ENCODE measurements around the gene HOXA3. TPM values are rescaled to one million over a fixed set of nuclear protein-coding genes. Genes with fewer than 3 reads are reported as not detected.

The HOXA3 gene
- total and polyA plus RNA-seq, 2 donors (not counting 1 experiment from before 2014, with no cell fraction given), result 0.68 to 1.5 TPM

DNA sequence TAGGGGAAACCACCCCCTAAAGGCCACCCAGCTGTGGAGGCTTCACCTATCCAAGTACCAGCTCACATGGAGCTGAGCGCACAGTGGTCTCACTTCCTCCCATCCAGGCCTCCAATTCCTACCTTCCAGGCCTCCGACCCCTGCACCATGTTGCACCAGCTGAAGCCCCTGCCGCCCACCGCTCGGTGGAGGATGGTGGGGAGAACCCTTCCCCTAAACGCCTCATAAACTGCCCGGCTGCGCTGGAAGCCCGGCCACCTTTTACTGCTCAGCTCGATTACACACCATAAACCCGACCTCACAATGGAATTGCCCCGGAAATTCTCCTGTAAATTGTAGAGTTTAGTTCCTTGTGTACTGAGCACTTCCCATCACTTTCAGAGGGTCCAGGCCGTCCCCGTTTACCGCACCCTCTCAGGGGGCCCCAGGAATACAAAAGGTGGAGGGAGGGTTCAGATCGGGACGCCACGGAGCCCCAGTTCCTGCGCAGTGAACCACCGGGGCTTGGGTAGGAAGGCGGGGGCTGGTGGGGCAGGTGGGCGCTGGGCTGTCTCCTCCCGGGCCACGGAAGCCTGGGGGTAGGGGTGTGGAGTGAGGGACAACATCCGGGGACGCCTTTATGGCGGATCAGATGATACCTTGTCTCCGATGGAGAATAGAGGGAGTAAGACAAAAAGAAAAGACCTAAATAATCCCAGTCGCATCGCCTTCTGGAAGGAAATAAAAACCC lies 5.5 kb upstream of the HOXA3 start:
- no peaks in the 10 kb centered on the region for H3K27me3 ChIP-seq (ENCODE audit: control insufficient read depth, insufficient read depth, low read length)
- no peak overlapping the region for H3K4me2 ChIP-seq (ENCODE audit: extremely low read depth, insufficient read depth, low read length)
- no peak overlapping the region for H3K27ac ChIP-seq (ENCODE audit: insufficient read depth, low read length)
- H3K36me3 ChIP-seq (ENCODE audit: control insufficient read depth, insufficient read depth, low read length), result no peaks in the 10 kb centered on the region
- H4K20me1 ChIP-seq (ENCODE audit: control insufficient read depth, extremely low read depth, insufficient read depth, low read length), result no peaks in the 10 kb centered on the region
- H3K9me3 ChIP-seq (ENCODE audit: control insufficient read depth, insufficient read depth, low read depth, low read length), result no peaks in the 10 kb centered on the region
- peaks cover 4% of the 10 kb centered on the region for H3K4me1 ChIP-seq (ENCODE audit: control insufficient read depth, extremely low read depth, insufficient read depth, low read length)
- no peak overlapping the region for H2AFZ ChIP-seq (ENCODE audit: low read length)
- no peak for DNase-seq (ENCODE audit: low read depth in 2 of 2)
- H3K79me2 ChIP-seq (ENCODE audit: control insufficient read depth, insufficient read depth, low read length), result no peaks in the 10 kb centered on the region
- TF ChIP-seq, protein P1, sequence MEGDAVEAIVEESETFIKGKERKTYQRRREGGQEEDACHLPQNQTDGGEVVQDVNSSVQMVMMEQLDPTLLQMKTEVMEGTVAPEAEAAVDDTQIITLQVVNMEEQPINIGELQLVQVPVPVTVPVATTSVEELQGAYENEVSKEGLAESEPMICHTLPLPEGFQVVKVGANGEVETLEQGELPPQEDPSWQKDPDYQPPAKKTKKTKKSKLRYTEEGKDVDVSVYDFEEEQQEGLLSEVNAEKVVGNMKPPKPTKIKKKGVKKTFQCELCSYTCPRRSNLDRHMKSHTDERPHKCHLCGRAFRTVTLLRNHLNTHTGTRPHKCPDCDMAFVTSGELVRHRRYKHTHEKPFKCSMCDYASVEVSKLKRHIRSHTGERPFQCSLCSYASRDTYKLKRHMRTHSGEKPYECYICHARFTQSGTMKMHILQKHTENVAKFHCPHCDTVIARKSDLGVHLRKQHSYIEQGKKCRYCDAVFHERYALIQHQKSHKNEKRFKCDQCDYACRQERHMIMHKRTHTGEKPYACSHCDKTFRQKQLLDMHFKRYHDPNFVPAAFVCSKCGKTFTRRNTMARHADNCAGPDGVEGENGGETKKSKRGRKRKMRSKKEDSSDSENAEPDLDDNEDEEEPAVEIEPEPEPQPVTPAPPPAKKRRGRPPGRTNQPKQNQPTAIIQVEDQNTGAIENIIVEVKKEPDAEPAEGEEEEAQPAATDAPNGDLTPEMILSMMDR (conservative IDR thresholded peaks at IDR 0.05 in 1 of 2, IDR thresholded peaks at IDR 0.05 in 1 of 2; ENCODE audit: low read depth in 1 of 2, low read length in 2 of 2), result no peak
- no peak for TF ChIP-seq EZH2 (IDR thresholded peaks at IDR 0.05; ENCODE audit: low read length, missing control alignments)
- no peak overlapping the region for H3K9ac ChIP-seq (ENCODE audit: insufficient read depth, low read length)
- no peak overlapping the region for H3K4me3 ChIP-seq (replicated peaks in 1 of 4; ENCODE audit: control extremely low read depth in 1 of 4, insufficient read depth in 1 of 4, low read depth in 3 of 4, low read length in 4 of 4)

DNA sequence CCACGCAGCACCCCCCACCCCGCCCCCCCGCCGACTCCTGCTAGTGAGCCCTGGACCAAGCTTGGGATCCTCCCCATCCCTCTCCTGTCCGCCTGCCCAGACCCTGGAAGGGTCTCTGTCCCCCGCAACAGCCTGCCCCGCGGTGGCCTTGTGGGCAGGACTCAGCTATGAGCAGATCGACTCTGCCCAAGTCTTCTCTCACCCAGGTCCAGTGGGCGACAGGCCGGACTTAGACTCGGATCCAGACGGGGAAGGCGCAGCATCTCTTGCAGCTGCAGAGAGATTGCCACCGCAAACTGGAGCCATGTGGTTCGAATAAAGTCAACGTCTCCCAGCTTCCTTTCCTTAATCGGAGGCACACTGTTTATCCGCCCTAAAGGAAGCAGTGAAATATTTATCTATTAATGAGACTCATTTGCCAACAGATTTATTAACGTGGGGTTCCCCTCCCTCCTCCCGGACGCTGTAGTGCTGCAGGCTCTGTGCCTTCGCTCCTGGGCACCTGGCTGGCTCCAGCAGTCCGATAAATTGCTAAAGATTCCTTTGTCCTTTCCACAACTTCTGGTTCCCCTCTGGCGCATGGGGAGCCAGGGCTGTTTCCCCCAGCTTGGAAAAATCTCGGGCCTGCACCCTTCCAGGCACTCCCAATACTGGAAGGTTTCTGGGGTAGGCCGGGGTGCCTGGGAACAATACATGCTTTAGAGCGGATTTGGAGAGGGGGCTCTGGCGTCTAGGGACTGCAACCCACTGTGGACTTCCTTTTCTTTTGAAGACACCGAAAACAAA lies 4.7 kb upstream of the HOXA3 start:
- H3K4me2 ChIP-seq (ENCODE audit: extremely low read depth, insufficient read depth, low read length), result peak overlapping the region; percentile 85
- H3K9ac ChIP-seq (ENCODE audit: insufficient read depth, low read length), result no peak overlapping the region
- H3K4me1 ChIP-seq (ENCODE audit: control insufficient read depth, extremely low read depth, insufficient read depth, low read length), result peaks cover 4% of the 10 kb centered on the region
- no peaks in the 10 kb centered on the region for H3K36me3 ChIP-seq (ENCODE audit: control insufficient read depth, insufficient read depth, low read length)
- peaks cover 1% of the 10 kb centered on the region for H3K79me2 ChIP-seq (ENCODE audit: control insufficient read depth, insufficient read depth, low read length)
- no peaks in the 10 kb centered on the region for H3K27me3 ChIP-seq (ENCODE audit: control insufficient read depth, insufficient read depth, low read length)
- H2AFZ ChIP-seq (ENCODE audit: low read length), result peak overlapping the region; percentile 60
- H3K9me3 ChIP-seq (ENCODE audit: control insufficient read depth, insufficient read depth, low read depth, low read length), result no peaks in the 10 kb centered on the region
- no peak for DNase-seq (ENCODE audit: low read depth in 2 of 2)
- TF ChIP-seq EZH2 (IDR thresholded peaks at IDR 0.05; ENCODE audit: low read length, missing control alignments), result no peak
- TF ChIP-seq, protein P1 (conservative IDR thresholded peaks at IDR 0.05 in 1 of 2, IDR thresholded peaks at IDR 0.05 in 1 of 2; ENCODE audit: low read depth in 1 of 2, low read length in 2 of 2), result no peak
- peak overlapping the region in 1 of 4 experiments; percentile 73 for H3K4me3 ChIP-seq (replicated peaks in 1 of 4; ENCODE audit: control extremely low read depth in 1 of 4, insufficient read depth in 1 of 4, low read depth in 3 of 4, low read length in 4 of 4)
- H4K20me1 ChIP-seq (ENCODE audit: control insufficient read depth, extremely low read depth, insufficient read depth, low read length), result no peaks in the 10 kb centered on the region
- H3K27ac ChIP-seq (ENCODE audit: insufficient read depth, low read length), result no peak overlapping the region

DNA sequence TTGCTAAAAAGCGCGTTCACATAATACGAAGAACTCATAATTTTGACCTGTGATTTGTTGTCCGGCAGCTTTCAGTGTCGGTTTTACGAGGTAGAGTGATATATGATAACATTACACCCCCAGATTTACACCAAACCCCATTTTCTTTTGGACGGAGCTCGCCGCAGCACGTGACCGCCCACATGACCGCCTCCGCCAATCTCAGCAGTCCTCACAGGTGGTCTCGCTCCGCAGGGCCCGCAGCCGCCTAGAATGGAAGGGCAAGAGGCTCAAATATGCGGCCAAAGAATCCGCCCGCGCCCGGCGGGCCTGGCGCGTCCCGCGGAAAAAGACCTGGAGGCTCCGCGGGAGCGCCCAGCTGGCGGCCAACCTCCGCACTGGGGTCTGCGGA lies 4.1 kb upstream of the HOXA3 start, which contains the start of gene HOXA7:
TSS of gene HOXA7 (minus strand) at position 168 of the 391 bp plus-strand sequence. CDS start at position 38, 130 bp downstream.
- Histone ChIP-seq H2AFZ (ENCODE audit: low read length) (peak within 1 kb of the TSS; percentile 90), H3K9ac (ENCODE audit: insufficient read depth, low read length) (peak within 1 kb of the TSS; percentile 67), H3K36me3 (ENCODE audit: control insufficient read depth, insufficient read depth, low read length) (no peaks in the 10 kb centered on the region), H3K4me2 (ENCODE audit: extremely low read depth, insufficient read depth, low read length) (peak within 1 kb of the TSS; percentile 85), H4K20me1 (ENCODE audit: control insufficient read depth, extremely low read depth, insufficient read depth, low read length) (no peaks in the 10 kb centered on the region), H3K27ac (ENCODE audit: insufficient read depth, low read length) (peak within 1 kb of the TSS; percentile 63), H3K4me3 (replicated peaks in 1 of 4; ENCODE audit: control extremely low read depth in 1 of 4, insufficient read depth in 1 of 4, low read depth in 3 of 4, low read length in 4 of 4) (peak within 1 kb of the TSS; percentile 64 to 86 (median 73)), H3K4me1 (ENCODE audit: control insufficient read depth, extremely low read depth, insufficient read depth, low read length) (peaks cover 4% of the 10 kb centered on the region), H3K9me3 (ENCODE audit: control insufficient read depth, insufficient read depth, low read depth, low read length) (no peaks in the 10 kb centered on the region), H3K79me2 (ENCODE audit: control insufficient read depth, insufficient read depth, low read length) (peaks cover 5% of the 10 kb centered on the region), H3K27me3 (ENCODE audit: control insufficient read depth, insufficient read depth, low read length) (no peaks in the 10 kb centered on the region)
- DNase-seq (ENCODE audit: low read depth in 2 of 2), result peak in 1 of 2 donors; percentile 73
- no peak for TF ChIP-seq EZH2 (IDR thresholded peaks at IDR 0.05; ENCODE audit: low read length, missing control alignments)
- TF ChIP-seq, protein P1 (conservative IDR thresholded peaks at IDR 0.05 in 1 of 2, IDR thresholded peaks at IDR 0.05 in 1 of 2; ENCODE audit: low read depth in 1 of 2, low read length in 2 of 2), result no peak

Data from fibroblast of lung (primary cell).